HG03521 (cell line): ENCODE results near the gene HORMAD2.
"Not testable (repeated sequence)": the region's sequence is repeated elsewhere in the genome, so short reads cannot be mapped to it uniquely, and the experiment has no call there.

Experiments
- ATAC-seq: cut with Tn5 transposase; IDR thresholded peaks from one replicate; pipeline ENCODE4 v1.9.1; 2021; ENCODE audit warnings: mild to moderate bottlenecking, moderate library complexity; ENCODE audit not compliant: unreplicated experiment

Gene HORMAD2

DNA sequence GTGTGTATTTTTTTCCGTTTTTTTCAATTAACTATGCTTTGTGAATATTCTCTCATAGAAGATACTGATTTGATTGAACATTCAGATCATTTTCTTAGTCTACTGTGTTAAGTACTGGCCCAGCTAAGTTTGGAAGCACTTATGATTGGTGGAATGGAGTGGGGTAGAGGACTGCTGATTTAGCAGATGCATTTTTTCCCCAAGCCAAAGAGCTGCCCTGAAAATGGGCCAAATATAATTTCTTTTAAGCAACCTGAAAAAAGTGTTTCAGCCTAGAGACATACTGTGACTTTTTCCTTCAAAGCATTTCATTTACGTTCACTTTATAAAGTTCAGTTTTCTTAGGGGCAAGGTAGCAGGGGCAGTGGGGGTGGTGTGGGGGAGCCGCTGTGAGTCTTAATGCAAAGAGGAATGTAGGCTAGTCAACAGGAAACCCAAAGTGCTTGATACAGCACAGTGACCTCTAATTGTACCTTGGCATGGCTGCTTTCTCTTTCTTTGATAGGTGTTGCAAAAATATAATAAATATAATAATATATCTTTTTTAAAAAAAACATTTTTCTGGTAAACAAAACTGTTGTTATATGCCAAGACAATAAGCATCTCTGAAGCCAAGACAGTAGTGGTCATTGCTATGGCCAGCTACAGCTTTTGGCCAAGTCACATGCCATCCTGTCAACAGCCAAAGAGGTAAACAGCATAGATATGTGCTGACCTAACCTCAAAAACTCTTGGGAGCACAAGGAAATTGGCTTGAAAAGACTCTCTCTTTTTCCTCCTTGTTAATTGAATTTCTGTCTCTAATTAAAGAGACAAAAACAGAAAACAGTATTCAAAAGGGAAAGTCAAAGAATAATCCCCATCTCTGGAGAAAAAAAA, 107.5 kb downstream of the HORMAD2 start:
- no peak for ATAC-seq

DNA sequence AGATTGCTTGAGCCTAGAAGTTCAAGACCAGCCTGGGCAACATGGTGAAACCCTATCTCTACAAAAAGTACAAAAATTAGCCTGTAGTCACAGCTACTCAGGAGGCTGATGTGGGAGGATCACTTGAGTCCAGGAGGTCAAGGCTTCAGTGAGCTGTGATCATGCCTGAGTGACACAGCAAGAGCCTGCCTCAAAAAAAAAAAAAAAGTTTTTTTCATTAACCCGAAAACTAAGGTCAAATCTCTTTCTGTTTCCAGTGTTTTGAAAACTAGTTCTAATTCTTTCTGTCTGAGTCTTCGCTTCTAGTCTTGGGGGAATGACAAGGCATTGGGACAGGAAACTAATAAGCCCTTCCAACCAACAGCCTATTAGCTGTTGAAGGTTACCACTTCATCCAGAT, 108.6 kb downstream of the HORMAD2 start:
- no peak for ATAC-seq

DNA sequence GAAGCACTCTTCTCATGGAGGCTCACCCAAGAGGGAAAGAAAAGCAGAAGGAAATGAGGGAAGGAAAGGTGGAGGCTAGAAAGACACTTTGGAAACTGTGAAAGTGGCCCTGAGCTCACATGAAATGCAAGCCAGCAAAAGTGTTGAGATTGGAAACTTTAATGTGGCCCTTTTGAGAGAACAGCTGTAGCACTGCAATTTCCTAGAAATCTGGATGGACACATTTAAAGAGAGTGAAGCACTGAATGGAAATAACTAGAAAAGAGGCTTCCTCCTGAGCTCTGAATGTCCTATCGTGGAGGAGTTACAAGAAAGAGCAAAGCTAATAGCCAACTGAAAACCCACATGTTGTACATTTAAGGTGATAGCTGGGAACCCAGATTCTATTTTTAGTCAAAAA, 110.3 kb downstream of the HORMAD2 start:
- ATAC-seq: no peak

DNA sequence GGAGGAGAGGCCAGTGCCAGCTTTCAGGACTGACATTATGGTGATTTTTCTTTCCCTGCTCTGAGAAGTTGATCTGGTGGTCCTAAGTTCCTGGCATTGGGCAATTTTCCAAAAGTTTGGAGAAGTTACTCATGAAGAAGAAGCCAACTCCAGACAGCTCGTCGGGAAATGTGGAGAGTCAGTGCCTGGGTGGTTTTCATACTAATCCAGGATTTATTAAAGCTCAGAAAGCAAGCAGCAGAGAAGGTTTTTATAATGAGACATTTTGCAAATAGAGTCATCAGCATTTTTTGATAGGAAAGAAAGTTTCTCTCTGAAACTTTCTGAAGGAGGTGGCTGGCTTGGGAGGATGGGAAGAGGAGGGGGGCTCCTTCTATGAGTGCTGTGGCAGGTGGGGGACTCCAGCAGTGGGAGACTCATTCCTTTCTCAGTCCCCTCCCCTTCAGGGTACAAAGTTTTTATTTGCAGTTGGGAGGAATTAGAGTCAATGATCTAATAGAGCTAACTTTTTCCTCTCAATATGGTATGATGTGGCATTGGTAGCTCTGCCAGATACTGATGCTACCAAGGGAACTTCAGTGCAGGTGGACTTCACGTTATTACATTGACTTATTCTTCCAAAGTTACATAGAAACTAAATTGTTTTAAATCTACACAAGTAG, 110.9 kb downstream of the HORMAD2 start:
- no peak for ATAC-seq

DNA sequence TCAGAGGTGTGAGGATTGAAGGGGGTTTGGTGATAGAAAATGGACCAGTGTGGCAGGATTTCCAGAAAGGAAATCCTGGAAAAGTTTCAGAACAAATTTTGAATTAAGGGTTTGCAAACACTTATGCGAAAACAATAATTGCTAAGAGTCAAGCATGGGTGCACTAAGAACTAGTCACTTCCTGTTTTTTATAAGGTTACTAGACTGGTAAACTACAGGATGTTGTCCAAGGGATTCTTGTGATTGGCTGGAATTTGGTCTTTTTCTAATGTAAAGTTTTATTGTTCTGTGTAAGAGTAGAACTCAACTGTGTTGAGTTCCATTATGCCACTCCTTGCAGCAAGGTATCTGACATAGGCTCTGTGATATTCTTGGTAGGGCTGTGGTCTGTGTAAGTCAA, 112.2 kb downstream of the HORMAD2 start:
- ATAC-seq: no peak

DNA sequence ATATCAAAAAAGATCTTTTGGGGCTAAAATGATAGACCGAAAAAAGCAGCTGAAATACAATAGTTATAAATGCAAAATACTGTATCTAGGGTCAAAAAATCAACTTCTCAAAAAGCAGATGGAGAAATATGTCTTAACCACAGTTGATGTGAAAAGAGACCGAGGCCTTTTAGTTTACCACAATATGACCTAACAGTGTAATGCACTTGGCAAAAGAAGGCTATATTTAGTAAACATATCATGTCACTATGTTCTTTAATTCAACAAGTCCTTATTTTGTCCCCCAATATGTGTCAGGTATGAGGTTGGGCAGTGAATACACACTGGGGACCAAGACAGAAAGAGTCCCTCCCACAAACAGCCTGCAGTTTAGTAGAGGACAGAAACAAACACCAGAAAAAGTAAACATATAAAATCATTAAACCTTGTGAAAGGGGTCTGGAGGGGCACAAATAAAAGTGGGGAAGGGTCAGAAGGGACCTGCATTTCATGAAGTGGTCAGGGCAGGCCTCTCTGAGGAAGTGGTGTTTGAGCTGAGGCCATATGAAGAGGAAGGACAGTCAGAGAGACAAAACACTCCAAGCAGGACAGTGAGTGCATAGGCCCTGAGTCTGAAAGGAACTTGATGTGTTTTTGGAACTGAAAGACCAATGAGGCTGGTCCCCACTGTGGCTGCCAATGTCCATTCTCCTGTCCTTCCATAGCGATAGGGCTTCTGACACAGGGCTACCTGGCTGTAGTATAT, 112.9 kb downstream of the HORMAD2 start:
- ATAC-seq: no peak

DNA sequence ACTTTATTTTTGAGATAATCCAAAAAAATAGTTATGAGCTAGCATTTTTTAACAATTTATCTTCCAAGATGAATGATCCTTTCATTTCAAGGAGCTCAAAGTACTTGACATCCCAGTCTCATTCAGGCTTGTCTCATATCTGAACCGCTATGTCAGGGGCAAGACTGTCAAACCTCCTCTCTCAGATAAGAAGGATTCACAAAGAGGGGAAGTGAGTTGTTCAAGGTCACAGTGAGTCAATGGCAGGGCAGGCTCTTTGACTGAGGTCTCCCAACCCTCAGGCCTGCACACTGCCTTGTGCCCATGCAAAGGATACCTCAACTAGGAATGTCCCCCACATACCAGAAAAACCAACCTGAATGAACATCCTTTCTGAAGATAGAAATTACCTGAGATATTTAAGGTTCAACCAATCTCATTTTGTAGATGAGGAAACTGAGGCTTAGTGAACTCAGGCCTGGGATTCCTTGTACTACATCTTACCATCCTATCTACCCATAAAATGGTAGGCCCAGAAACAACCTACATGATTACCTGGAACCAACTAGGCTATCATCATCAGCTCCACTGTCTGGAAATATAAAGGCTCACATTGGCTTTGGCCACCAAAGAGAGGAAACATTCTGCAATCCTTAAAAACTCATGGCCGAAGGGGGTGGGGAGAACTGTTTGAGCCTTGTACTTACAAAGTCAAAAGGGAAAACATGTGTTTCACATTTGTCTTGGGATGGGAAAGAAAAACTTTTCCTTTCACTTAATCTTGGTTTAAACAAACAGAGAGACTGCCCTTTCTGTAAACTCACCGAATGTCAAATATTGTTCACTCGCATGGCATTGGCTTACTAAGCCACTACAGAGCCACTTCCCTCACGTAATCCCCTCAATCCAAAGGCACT, 115.2 kb downstream of the HORMAD2 start:
- no peak for ATAC-seq

DNA sequence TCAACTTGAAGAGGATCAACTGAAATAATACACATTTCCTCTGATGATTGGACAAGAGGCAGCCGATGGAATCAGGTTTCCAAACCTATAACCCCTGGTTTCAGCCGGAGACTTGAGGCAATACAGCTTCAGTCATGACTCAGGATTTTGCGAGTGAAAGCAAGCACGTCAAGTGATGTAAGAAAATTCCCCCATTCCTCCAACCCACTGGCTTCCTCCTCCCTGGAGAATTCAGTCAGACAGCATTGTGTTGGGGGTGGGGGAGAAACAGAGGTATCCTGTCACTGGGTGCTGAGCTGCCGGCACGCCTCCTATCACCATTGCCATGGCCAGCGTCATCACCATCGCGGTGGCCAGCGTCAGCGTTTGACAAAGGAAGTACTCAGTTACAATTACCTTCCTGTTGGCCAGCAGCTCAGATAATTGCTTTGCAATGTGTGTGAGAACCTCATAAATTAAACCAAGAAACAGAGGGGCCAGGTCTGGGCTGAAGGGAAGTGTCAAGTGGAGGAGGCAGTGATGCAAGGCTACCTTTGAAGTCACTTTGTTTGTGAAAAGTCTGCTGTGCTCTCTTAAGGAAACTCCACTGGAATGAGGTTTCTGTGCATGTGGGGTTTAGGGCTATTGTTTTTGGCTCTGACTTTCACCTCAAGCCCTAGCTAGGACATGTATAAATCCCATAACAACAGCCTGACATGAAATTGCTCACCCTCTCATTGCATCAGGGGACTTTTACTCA, 116.0 kb downstream of the HORMAD2 start:
- no peak for ATAC-seq

DNA sequence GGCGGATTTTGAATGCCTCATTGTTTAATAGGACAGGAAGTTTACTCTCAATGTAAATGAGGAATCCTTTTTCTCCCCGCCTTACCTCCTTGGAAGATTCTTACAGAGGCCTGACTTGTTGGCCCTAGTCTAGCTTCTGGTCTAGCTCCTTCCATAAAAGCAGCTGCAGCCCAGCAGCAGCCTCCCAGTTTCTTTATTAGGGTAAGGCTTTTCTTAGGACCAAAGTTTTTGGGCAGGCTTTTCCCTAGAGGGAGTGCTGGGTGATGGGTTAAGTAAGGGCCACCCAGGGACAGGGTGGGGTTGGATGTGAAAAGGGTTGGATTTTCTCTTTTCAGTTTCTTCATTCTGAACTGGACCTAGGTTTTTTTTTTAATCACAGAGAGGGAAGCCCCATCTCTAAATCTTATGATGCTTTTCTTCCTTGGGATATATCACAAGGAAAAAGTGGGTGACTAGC, 116.6 kb downstream of the HORMAD2 start:
- no peak for ATAC-seq

DNA sequence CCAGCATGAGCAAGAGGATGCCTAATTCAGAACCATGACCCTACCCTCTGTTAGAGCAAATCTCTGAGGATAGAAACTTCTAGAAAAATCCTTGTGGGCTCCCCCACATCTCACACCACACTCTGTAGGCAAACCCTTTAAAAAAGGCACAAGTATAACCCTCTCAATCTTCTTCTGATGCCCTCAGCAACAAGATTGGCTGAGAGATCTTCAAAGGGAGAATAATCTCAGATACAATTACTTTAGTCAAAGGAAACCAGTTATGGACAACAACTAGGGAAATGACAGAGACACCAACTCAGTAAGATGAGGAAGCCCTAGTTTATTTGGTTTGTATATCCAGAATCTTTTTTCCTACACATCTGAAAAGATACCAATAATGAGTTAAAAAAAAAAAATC, 117.1 kb downstream of the HORMAD2 start:
- no peak for ATAC-seq

DNA sequence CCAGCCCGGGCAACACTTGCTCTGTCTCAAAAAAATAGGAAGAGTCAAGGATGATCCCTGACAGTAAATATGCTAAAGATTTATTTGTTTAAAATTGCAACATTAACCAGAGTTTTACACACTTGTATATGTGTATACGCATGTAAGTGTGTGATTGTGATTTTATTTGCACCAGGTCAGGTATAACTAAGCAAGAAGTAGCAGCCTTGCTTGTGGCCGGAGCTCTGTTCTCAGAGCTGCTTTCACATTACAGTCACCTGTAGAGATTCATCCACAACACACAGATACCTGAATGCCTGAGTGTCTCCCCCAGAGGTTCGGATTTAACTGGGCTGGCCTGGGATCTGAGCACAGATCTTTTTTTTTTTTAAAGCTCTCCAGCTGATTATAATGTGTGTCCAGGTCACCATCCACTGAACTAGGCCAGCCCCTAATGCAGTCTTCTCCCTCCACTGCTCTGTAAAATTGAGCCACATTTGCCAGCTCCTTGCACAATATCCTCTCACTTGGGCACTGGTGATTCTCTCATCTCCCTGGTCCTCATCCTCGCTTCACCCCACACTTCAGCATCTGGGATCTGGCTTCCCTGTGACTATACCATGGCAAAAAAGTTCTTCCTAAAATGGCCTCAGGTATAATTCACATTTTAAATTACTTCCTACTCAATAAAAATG, 118.0 kb downstream of the HORMAD2 start:
- ATAC-seq: no peak

DNA sequence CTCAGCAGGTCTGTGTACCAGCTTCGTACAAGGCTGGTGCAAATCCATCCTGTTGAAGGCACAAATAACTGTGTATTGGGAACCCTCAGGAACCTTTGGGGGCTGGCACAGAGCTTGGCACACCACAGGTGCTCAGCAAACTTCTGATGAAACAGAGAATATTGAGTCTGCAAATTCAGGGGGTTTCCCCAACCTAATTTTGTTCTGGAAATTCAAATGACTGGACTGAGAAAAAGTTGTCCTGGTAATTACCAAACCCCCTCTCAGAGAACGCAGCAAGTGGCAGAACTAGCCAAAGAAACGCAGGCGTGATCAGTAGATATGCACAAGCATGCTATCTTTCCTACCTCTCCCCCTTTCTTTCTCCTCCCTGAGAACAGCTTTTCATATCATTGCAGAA, 118.7 kb downstream of the HORMAD2 start:
- ATAC-seq: no peak

DNA sequence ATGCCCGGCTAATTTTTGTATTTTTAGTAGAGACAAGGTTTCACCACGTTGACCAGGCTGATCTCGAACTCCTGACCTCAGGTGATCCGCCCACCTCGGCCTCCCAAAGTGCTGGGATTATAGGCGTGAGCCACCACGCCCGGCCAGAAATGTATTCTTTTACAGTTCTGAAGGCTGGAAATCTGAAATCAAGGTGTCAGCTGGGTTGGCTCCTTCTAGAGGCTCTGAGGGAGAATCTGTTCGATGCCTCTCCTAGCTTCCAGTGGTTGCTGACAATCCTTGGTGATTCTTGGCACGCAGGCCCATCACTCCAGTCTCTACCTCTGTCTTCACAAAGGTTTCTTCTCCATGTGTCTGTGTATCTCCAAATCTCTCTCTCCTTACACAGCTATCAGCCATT, 120.6 kb downstream of the HORMAD2 start:
- not testable (repeated sequence) for ATAC-seq

DNA sequence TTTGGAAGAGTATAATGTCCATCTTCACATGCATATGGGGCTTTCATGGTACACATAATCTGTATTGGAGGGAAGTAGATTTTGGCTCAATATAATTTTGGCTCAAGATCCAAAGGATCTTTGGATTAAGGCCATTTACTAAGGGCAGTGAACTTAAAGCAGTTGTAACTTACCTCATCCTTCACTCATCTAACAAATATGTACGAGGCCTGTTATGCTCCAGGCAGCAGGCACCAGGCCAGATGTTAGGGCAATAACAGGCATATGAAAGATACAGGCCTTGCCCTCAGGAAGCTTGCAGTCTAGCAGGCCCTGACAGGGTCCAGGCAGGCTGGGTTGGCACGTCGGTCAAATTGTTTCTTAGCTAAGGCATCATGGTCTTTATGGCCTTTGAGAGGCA, 121.7 kb downstream of the HORMAD2 start:
- no peak for ATAC-seq

DNA sequence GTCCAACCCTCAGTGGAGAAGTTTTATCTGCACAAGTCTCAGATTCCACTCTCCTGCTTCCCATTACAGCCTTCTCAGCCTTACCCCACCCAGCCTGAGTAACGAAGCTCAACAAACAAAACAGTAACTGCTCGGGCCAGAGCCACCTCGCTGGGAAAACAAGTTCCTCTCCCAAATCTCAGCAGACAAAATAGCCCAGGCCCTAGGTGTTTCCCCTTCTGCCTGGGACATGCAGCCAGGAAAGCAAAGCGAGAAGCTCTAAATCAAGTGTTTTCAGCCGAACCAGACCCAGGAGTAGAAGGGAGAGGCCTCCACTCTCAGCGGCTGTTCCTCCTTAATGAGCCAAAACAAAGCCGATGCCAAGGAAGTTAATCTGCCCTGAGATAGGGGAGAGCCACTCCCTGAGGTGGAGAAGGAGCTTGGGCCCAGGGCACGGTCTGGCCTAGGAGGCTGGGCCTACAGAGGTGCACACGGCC, 122.3 kb downstream of the HORMAD2 start:
- ATAC-seq: no peak

DNA sequence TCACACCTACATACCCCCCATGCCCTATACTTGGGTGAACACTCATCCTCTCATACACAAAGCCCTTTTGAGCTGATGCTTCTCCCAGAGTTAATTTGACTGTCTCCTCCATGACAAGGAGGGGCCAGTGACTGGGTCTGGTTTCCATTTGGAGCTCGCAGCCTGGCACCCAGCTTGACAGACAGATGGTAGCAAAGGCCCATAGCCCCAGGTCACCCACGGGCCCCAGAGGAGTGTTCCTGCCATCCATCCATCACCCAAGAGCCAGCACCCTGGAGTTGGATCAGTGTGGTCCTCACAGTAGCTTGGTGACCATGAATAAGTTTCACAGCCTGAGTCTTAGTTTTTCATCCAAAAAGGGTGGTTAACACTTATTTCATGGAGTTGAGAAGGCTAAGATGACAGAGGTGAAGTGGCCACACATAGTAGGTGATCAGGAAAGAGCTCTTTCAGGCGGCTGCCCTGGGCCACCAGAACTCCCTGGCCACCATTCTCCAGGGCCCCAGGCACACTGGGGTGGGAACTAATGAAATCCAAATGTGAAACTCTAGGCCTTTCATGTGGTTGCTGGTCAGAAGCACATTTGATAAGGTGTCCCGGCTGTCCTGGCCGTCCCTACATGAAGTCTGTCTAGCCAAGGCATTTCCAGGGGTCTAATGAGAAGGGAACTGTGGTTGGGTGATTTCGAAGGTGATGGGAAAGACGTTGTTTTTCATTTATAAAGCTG, 123.9 kb downstream of the HORMAD2 start:
- no peak for ATAC-seq

DNA sequence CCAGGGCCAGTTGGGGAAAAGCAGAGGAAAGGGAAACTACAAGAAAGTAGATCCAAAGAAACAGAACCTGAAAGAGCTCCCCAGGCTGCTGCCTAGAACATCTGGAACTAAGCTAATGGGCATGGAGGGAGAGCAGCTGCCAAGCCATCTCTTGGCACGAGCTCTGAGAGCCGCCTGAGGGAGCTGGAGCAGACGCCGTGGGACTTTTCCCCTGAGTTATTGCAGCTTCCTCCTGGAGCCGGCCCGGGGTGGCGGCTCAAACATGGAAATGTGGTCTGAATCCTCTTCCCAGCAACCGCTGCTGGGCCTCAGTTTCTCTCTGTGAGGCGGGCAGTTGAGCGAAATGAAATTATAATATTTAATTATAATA, 124.5 kb downstream of the HORMAD2 start:
- no peak for ATAC-seq

DNA sequence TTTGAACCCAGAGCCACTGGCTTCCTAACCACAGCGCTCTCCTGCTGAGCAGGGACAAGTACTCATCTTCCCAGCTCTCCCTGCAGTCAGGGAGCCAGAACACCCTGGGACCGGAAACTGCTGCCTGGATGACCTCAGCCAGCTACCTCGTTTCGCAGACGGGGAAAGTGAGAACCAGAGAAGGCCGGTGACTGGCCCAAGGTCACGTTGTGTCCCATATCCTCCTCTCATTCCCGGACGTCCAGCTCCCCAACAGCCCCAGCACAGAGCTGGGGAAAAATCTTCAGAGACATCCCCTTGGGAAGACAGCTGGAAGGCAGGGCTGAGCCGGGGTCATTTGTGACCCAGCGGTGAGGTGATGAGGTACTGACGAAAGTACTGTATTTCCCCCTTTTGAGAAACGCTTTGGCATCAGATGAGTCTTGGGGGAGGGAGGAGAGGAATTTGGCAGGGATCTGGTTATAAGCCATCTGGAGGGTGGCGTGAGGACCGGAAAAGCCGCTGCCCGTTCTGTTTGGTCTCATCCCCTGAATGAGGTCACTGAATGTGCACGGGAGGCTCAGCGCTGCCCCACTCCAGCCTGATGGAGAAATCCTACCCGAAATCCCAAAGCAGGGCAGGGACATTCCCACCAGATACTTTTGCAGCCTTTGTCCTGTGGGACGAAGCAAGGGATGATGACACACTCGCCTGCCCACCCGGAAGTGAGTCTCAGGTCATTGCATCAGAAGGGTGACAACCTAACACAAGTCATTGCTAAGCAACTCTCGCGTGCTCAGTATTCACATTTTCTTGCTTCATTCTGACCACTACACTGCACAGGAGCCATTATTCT, 125.2 kb downstream of the HORMAD2 start:
- ATAC-seq: no peak
